Endothelial cell of umbilical vein (primary cell): Measurements from ENCODE around the gene PASD1. TPM values are rescaled to one million over a fixed set of nuclear protein-coding genes. Genes with fewer than 3 reads are reported as not detected.

ENCODE experiments used
- BruUV-seq: library from RNA; stranded (reverse); fragments of 400-500 nt; replicated peaks from 2 replicates; lab custom pipeline; 2021; lab: Mats Ljungman, UMichigan
- CTCF ChIA-PET: fragments of 300-600, 350-600 bp; sonication (Branson Sonifier 250); formaldehyde crosslinking; loops from one replicate; lab custom pipeline; 2021; ENCODE audit warnings: antibody characterized with exemption, inconsistent platforms; lab: Charles Lee
- POLR2A ChIA-PET: fragments of 300-600, 350-600 bp; sonication (Branson Sonifier 250); formaldehyde crosslinking; loops from one replicate; lab custom pipeline; 2021; ENCODE audit warnings: antibody characterized with exemption, inconsistent platforms; lab: Charles Lee
- DNase-seq: peaks from one replicate; pipeline ENCODE4 v3.0.0-alpha.2; 2011; ENCODE audit warnings: low read depth, low spot score
- FAIRE-seq: peaks from 2 replicates; lab custom pipeline; 2011; peaks lifted over from hg19 to GRCh38; lab: Jason Lieb, UNC
- H2AFZ ChIP-seq: 2 replicates; pipeline ENCODE4 v1.6.0; 2012; ENCODE audit warnings: low read depth, low read length, control low read depth, inconsistent platforms
- H3K27ac ChIP-seq: 2 replicates; pipeline ENCODE4 v1.5.1; 2011; ENCODE audit warnings: low read depth, mild to moderate bottlenecking, control low read depth, low read length, moderate library complexity; ENCODE audit not compliant: insufficient read depth
- H3K27me3 ChIP-seq, 2 experiments: 2 replicates each; pipeline versions ENCODE4 v1.6.0 to v1.6.1; 2011; ENCODE audit warnings: low read length in 2 of 2, mixed read lengths in 1 of 2; ENCODE audit not compliant: control insufficient read depth in 2 of 2, insufficient read depth in 2 of 2
- H3K36me3 ChIP-seq, 2 experiments: 2 replicates in 1 of 2; 3 replicates in 1 of 2; pipeline ENCODE4 v1.5.1; 2011; ENCODE audit warnings: low read length in 2 of 2, mild to moderate bottlenecking in 1 of 2, moderate library complexity in 1 of 2; ENCODE audit not compliant: control insufficient read depth in 2 of 2, insufficient read depth in 2 of 2; ENCODE audit errors: extremely low read depth in 1 of 2
- H3K4me1 ChIP-seq: 3 replicates; pipeline ENCODE4 v1.5.1; 2011; ENCODE audit warnings: mild to moderate bottlenecking, low read length; ENCODE audit not compliant: control insufficient read depth, insufficient read depth; ENCODE audit errors: extremely low read depth
- H3K4me2 ChIP-seq: 2 replicates; pipeline ENCODE4 v1.6.1; 2011; ENCODE audit warnings: low read length, control low read depth, mixed read lengths; ENCODE audit not compliant: insufficient read depth
- H3K4me3 ChIP-seq, 3 experiments: fragments of 200-600 bp in 1 of 3; sonication (generic), shearing (Covaris generic) in 1 of 3; replicated peaks in 1 of 3; 2 replicates each; pipeline ENCODE4 v1.5.1; 2011 to 2016; ENCODE audit warnings: control low read depth in 3 of 3, low read length in 3 of 3, mild to moderate bottlenecking in 2 of 3, inconsistent platforms in 1 of 3, low read depth in 1 of 3, moderate library complexity in 1 of 3; ENCODE audit not compliant: insufficient read depth in 1 of 3
- H3K79me2 ChIP-seq: 2 replicates; pipeline ENCODE4 v1.6.0; 2012; ENCODE audit warnings: low read length, inconsistent platforms; ENCODE audit not compliant: control insufficient read depth, insufficient read depth
- H3K9ac ChIP-seq: replicated peaks from 2 replicates; pipeline ENCODE3; 2011; ENCODE audit warnings: low read length, control low read depth; ENCODE audit not compliant: insufficient read depth; ENCODE audit errors: extremely low read depth
- H3K9me1 ChIP-seq: replicated peaks from 3 replicates; pipeline ENCODE4 v1.6.0; 2011; ENCODE audit warnings: mild to moderate bottlenecking, low read length; ENCODE audit not compliant: control insufficient read depth, insufficient read depth; ENCODE audit errors: extremely low read depth
- H3K9me3 ChIP-seq: replicated peaks from 2 replicates; pipeline ENCODE4 v1.5.1; 2012; ENCODE audit warnings: low read length, inconsistent platforms; ENCODE audit not compliant: control insufficient read depth, insufficient read depth
- H4K20me1 ChIP-seq: replicated peaks from 2 replicates; pipeline ENCODE3; 2011; ENCODE audit warnings: mild to moderate bottlenecking, low read length; ENCODE audit not compliant: control insufficient read depth, insufficient read depth; ENCODE audit errors: extremely low read depth
- CTCF ChIP-seq, 2 donors: IDR thresholded peaks; 1 replicate in 1 of 2; 2 replicates in 1 of 2; pipeline ENCODE4 v1.5.1; 2011; ENCODE audit warnings: low read length in 2 of 2, mild to moderate bottlenecking in 2 of 2, moderate library complexity in 2 of 2, control low read depth in 1 of 2, inconsistent platforms in 1 of 2, low read depth in 1 of 2; ENCODE audit not compliant: insufficient read depth in 1 of 2; ENCODE audit errors: extremely low read depth in 1 of 2
- EZH2 ChIP-seq: IDR thresholded peaks from 2 replicates; pipeline ENCODE4 v1.6.1; 2012; ENCODE audit warnings: borderline replicate concordance, low read depth, mild to moderate bottlenecking, moderate library complexity, low read length, inconsistent platforms; ENCODE audit not compliant: severe bottlenecking
- FOS ChIP-seq: IDR thresholded peaks from 2 replicates; pipeline ENCODE4 v1.6.1; 2011; ENCODE audit warnings: mild to moderate bottlenecking, low read length, moderate library complexity, borderline replicate concordance; ENCODE audit not compliant: insufficient read depth
- GATA2 ChIP-seq: IDR thresholded peaks from 2 replicates; pipeline ENCODE4 v1.7.0; 2011; ENCODE audit warnings: low read depth, mild to moderate bottlenecking, moderate library complexity, mixed read lengths, low read length; ENCODE audit not compliant: insufficient read length, insufficient read depth
- JUN ChIP-seq: IDR thresholded peaks from 2 replicates; pipeline ENCODE4 v1.6.1; 2011; ENCODE audit warnings: borderline replicate concordance, low read depth; ENCODE audit not compliant: insufficient read length, insufficient read depth
- MAX ChIP-seq: IDR thresholded peaks from 2 replicates; pipeline ENCODE4 v1.6.1; 2011; ENCODE audit not compliant: insufficient read depth, insufficient read length
- MYC ChIP-seq: IDR thresholded peaks from one replicate; pipeline ENCODE4 v1.6.1; 2011; ENCODE audit warnings: mild to moderate bottlenecking, low read depth, low read length
- POLR2A ChIP-seq: IDR thresholded peaks from 2 replicates; pipeline ENCODE4 v1.6.1; 2012; ENCODE audit warnings: low read depth, mild to moderate bottlenecking, control low read depth, low read length
- POLR2AphosphoS5 ChIP-seq: IDR thresholded peaks from 2 replicates; pipeline ENCODE4 v1.6.1; 2012; ENCODE audit warnings: low read depth, mild to moderate bottlenecking, control low read depth, low read length, moderate library complexity; ENCODE audit not compliant: insufficient read depth
- dilution Hi-C: fragments of 300-500 bp; cut with MboI; formaldehyde crosslinking; loops from one replicate; pipeline ENCODE4 v1.15.0; 2019; ENCODE audit warnings: low sequenced_read_pairs; ENCODE audit not compliant: extremely low pct_ligation_motif_present
- intact Hi-C: fragments of 100-400 bp; cut with micrococcal nuclease; formaldehyde crosslinking; loops from one replicate; pipeline ENCODE4 v1.10.0; 2022
- polyA plus RNA-seq, 4 experiments: library from polyadenylated mRNA; depleted of rRNA in 3 of 4; stranded (reverse) in 3 of 4; unstranded in 1 of 4; fragments of >200 nt; gene quantifications; 2 replicates each; pipeline versions ENCODE4 v1.2.1 to v1.2.3, GENCODE V29; 2011 to 2012; ENCODE audit warnings: missing spikeins in 1 of 4
- total RNA-seq: library from RNA; stranded (reverse); gene quantifications from 2 replicates; pipeline ENCODE4 v1.2.3, GENCODE V29; 2021

PASD1 gene
- total and polyA plus RNA-seq, 2 donors (not counting 3 experiments of a cell fraction or from before 2014, with no cell fraction given): not detected

- H3K36me3 ChIP-seq: no peaks in the 10 kb centered on the region
- no peak overlapping the region for H3K4me3 ChIP-seq
- H3K27ac ChIP-seq: no peak overlapping the region
- H3K27me3 ChIP-seq: no peaks in the 10 kb centered on the region
- H3K4me1 ChIP-seq: no peaks in the 10 kb centered on the region
- H2AFZ ChIP-seq: no peak overlapping the region
- H3K9me1 ChIP-seq: no peaks in the 10 kb centered on the region
- no peaks in the 10 kb centered on the region for H4K20me1 ChIP-seq
- dilution Hi-C loops (no loop called here), intact Hi-C loops (no loop called here)
- CTCF ChIA-PET: no interaction called here
- TF ChIP-seq POLR2AphosphoS5 (no peak), MAX (no peak), CTCF (IDR thresholded peaks at IDR 0.05; ENCODE audit: extremely low read depth in 1 of 2, insufficient read depth in 1 of 2, low read depth in 1 of 2, low read length in 2 of 2) (no peak), GATA2 (no peak), EZH2 (no peak), JUN (no peak), FOS (no peak), MYC (no peak), POLR2A (no peak)
- no peaks in the 10 kb centered on the region for H3K79me2 ChIP-seq
- H3K4me2 ChIP-seq: no peak overlapping the region
- POLR2A ChIA-PET: no interaction called here
- DNase-seq (no peak), FAIRE-seq (no peak)
- BruUV-seq: no TSS peak
- no peak overlapping the region for H3K9ac ChIP-seq
- no peaks in the 10 kb centered on the region for H3K9me3 ChIP-seq
Observed at GRCh38 chrX:151538190-151539122, 25.0 kb upstream of the PASD1 start.
